Stimulated activated CD8-positive, alpha-beta memory T cell treated with anti-CD3 and anti-CD28 coated beads, Interleukin-7, amount 100 ng/mL, for 4 hours (primary cell): ENCODE measurements around the gene FTO.

Experiments
- DNase-seq, 2 donors: peaks; one replicate each; pipeline ENCODE4 v3.0.0-alpha.2; 2020; ENCODE audit warnings: low read depth in 2 of 2

Gene FTO

DNA sequence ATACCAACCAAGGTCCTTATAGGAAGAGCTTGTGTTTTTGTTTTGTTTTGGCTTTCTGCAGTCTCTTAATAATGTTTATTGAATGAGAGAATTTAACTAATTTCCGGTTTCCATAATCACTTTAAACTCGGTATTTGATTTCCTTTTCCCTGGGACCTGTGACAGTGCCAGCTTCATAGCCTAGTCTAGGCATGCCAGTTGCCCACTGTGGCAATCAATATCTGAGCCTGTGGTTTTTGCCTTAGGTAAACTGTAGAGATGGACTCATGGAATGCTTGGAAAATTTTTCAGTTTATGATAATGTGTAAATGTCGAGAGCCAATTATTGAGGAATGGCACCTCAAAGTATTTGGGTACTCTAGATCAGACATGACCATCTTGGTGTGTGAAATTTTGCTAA, 78.2 kb downstream of the FTO start:
- no peak for DNase-seq

DNA sequence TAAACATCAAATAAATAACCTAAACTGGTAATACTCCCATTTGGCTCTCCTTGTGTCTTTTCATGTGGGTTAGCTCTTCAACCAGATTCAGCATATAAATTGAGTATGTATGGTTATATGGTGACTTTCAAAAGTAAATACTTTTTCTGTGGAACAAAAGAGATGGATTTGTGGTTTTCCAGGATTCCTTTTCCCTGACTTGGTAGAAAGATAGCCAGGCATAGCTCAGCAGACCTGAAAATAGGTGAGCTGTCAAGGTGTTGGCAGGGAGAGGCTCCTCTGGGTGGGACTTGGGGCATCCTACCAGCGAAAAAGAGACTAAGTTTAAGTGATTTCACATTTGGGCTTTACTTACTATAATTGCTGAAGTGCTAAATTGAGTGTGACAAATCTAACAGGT, 80.3 kb downstream of the FTO start:
- DNase-seq = no peak

DNA sequence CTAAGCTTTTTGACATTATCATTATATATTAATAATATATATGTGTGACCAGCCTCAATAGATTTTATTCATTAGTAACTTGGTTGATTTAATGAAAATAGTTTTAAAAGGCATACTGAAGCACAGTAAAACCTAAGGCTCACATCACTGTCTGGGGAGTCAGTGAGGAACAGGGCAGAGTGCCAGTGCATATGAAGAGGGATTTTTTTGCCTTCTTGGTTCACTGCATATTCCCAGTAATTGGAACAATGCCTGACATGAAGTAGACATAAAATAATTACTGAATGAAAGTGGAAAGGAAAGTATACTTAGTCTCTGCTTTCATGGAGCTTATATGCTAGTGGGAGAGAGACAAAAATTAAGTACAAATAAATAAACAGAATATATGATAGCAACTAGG, 81.1 kb downstream of the FTO start:
- DNase-seq = no peak

DNA sequence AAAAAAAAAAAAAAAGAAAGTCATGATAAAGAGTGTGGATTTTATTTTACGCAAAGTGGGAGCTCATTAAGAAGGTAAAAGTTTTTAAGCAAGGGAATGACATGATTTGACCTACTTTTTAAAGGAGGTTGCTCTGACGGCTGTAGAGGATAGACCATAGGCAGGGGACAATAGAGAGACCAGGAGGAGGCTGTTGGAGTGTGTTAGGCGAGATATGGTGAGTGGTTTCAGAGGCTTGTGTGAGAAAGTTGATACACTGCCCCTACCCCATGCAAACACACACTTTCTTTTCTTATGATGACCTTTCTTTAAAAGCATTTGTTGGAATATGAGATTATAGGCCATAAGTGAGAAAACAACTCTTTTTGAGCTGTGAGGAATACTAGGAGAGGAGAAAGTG, 82.0 kb downstream of the FTO start:
- no peak for DNase-seq

DNA sequence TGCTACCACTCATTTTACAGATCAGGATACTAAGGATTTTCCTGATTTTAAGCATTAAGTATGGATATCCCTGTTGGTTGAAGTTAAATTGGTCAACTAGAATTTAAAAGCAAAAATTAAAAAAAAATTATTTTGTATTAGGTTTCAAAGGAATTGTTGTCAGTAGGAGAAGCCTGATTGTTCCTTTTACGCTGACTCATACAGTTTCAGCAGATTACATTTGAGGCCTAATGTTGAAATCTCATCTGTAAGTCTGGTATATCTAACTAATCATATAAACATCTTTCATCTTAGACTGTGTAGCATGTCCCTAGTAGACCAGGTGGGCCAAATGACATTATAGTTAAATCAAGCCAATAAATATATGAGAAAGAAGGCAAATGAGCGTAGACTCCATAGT, 83.5 kb downstream of the FTO start:
- DNase-seq = no peak

DNA sequence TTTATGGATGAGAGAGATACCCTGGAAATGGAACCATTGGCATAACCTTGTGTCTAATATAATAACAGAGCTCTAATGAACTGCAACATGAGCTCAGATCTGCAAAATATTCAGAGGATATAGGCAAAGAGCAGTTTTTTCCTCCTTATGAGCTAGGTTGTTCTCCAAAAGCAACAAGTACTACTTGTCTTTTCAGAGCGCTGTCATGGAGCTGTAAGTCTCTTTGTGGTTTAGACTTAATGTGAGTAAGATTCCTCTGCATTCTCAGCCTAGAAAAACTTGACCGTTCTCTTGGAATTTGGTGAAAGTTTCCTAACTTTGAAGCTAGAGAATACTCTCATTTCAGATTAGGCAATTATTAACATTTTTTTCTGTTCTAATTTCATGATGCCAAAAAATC, 85.2 kb downstream of the FTO start:
- no peak for DNase-seq

DNA sequence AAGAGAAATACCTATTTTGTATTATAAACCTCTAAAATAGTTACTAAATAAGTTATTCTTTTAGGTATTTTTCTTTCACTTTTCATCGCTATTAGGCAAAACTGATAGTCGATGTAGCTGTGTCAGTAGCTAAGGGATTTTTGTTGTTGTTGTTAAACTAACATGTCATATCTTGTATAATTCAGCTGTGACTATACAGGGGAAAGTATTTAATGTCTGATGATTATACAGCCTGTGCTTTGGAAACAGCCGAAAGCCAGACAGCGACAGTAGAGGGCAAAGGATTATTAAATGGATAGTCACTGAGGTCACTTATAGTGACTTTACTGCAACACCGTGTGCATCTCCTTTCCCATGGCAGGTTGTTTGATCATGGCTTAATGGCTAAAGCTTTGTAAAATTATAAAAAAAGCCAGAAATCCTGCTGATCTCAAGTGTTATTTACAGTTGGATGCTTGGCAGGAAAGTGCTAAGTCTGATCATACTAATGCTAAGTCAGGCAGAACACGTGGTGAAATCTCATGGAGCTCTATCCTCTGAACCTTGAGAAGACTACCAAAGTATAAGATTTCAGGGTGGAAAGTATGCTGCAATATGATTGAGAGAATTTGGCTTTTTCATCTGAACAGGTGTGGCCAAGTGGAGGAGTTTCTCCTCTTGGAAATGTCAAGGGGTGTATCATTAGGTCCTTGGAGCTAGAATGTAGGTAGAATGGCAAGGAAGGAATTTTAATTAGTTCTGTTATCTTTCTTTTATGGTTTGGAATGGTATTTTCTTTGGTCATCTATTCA, 88.4 kb downstream of the FTO start:
- DNase-seq = no peak

DNA sequence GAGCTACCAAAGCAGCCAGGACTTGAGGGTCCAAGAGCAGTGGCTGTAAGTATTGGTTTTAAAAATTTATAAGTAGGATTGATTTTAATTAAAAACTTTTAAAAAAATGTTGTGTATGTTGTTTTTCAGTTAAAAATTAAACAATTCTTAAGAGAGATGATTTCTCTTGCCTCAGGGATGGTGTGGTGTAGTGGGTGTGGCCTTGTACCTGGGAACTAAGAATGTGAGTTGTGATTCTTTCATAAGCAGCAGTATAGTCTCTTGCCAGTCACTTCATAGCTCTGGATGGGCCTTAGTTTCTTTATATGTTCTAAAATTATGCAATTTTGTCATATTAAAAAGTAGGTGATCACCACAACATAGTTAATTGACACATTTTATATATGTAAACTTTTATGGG, 99.5 kb downstream of the FTO start:
- no peak for DNase-seq

DNA sequence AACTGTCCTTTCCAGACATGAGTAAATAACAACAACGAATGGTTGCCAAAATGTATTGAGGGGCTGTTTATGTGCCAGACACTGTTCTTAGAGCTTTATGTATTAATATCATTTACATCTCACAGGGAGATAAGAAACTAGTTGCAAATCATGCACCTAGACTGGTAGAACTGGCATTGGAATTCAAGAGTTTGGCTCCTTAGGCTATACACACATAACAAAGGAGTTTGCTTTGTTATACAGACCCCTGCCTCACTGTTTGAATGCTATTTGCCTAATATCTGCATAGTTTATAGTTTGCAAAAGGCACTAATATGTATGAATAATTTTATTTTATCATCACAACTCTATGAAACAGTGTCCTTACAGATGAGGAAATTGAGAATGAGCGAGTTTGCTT, 100.0 kb downstream of the FTO start:
- no peak for DNase-seq

DNA sequence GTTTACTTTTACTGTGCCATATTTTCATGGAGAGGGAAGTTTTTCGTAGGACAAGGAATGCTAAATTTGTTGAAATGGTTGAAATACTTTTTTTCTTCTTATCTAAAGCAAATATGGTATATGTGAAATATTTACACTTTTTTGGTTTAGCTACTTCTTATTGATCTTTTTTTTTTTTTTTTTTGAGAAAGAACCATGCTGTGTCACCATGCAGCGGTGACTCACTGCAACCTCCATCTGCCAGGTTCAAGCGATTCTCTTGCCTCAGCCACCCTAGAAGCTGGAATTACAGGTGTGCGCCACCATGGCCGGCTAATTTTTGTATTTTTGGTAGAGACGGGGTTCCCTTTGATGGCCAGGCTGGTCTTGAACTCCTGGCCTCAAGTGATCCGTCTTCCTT, 100.5 kb downstream of the FTO start:
- DNase-seq = no peak

DNA sequence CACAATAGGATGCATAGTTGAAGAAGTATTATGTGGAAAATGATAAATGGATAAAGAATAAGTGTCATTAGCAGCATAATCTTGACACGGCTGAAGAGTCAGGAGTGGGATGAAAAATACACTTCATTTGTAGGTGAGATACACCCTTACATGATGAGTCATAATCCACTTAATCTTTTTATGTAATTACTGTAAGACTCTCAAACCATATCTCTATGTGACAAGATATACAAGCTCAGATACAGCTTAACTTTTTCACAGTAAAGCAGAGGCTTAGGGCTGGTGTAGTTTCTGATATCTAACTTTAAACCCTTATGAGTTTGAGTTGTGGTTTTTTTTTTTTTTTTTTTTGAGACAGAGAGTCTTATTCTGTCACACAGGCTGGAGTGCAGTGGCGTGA, 101.2 kb downstream of the FTO start:
- no peak for DNase-seq

DNA sequence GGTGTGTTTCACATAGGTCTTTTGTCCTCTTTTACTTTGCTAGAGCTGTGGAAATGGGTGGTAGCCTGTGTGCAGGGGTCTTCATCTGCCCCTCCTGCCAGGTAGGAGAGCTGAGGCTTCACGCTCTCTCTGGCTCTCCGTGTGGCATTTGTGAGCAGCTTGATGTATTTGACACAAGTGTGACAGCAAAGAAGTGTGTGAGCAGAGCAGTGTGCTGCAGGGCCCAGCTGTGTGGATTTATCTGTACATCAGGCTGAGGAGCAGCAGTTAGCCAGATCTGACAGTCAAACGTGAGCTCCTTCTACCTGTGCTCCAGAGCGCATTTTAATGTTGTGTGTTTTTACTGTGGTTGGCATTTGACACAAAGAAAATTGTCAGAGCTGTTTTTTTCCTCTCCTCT, 101.8 kb downstream of the FTO start:
- no peak for DNase-seq

DNA sequence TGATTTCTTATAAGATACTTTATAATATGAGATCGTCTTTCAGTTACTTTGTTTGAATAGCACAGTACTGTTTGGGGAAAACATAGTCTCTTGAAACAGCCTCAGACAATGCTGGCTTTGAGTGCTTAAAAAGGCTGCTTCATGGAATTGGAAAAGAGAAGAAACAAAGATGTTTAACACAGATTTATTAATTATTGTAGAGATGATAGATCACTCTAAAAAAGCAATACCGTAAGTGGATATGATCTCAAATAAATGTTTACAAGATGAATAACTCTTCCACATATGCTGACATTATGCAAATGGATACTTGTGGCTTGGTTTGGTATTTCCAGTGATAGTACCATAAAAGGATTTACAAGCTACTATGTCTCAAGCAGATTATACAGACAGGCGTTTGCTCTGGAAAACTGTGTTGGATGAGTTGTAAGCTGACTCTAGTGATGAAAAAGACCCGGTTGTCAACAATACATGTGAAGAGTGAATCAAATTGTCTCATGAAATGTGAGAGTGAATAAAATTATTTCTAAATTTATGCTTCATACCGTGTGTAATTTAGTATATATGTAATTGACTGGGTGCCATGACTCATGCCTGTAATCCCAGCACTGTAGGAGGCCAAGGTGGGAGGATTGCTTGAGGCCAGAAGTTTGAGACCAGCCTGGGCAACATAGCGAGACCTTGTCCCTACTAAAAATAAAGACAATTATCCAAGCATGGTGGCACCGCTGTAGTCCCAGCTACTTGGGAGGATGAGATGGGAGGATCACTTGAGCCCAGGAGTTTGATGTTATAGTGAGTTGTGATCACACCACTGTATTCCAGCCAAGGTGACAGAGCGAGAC, 105.4 kb downstream of the FTO start:
- no peak for DNase-seq

DNA sequence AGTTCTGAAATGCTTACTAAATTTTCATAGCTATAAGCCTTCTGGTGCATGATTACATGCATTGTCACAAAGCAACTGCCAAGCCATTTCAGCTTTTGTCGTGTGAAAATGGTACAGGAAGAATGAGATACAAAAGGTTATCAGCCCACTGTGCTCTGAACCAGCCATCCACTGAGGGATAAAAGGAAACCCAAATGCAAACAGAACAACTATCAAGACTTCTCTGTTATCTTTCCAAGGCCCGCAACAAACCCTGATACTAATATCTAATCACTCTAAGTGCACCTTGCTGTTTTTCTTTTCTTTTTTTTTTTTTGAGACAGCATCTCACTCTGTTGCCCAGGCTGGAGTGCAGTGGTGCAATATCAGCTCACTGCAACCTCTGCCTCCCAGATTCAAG, 109.0 kb downstream of the FTO start:
- DNase-seq = no peak

DNA sequence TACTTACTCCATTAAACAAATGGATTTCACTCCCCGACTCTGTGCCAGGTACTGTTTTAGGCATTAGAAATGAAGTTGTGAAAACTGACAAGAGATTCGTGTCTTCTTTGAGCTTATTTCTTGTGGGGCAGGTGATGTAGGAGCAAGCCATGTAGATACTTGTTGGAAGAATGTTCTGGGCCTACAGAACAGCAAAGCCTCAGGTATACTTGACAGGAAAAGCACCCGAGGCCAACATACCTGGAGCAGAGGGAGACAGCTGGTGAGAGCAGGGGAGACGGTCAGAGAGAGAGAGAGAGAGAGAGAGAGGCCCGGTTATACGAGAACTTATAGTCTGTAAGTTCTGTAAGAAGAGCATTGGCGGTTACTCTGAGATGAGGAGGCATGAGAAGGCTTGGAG, 110.8 kb downstream of the FTO start:
- no peak for DNase-seq

DNA sequence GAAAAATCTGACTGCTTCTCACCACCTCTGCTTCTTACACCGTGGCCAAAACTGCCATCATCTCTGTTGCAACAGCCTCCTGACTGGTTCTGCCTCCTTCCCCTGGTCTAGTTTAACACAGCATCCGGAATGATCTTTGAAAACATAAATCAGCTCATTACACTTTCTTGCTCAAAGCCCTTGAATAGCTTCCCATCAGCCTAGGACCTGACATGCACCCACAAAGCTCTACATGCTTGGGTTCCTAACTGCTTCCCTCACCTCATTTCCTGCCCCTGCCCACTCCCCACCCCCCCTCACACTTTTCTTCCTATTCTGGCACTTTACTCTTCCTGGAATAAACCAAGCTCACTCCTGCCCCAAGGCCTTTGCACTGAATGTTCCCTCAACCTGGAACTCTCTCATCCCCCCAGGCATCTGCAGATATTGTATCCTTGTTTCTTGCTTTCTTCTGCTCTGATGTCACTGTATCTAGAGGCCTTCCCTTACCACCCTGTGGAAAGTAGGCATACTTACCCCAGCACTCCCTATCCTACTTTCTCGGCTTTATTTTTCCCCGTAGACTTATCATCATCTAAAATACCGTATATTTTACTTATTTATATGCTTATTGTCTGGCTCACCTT, 112.4 kb downstream of the FTO start:
- no peak for DNase-seq

DNA sequence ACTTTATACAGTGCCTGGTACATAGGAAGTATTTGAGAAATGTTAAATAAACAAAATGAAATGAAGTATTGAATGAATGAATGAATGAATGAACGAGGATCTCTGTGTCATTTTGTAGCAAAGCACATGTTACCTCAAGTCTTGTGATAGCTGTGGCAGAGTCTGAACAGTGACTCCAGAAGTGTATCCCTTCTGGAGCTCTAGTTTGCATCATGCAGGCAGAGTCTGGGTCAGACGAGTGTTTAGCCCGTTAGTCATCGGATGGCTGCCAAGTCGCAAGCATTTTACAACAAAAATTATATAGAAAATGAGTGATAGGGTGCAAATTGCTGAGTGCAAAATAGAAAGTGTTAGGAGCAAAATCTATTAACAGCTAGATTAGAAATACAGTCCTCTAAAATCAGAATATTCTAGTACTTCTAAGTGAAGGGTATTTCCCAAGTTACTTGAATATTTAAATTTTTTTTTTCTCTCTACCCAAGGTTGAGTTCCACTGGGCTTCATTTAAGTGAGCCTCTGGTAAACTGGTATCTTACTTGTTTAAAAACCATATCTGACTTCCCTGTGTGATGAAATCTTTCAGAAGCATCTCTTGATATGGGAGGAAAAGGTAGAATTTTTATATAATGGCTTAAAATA, 113.3 kb downstream of the FTO start:
- DNase-seq = no peak

DNA sequence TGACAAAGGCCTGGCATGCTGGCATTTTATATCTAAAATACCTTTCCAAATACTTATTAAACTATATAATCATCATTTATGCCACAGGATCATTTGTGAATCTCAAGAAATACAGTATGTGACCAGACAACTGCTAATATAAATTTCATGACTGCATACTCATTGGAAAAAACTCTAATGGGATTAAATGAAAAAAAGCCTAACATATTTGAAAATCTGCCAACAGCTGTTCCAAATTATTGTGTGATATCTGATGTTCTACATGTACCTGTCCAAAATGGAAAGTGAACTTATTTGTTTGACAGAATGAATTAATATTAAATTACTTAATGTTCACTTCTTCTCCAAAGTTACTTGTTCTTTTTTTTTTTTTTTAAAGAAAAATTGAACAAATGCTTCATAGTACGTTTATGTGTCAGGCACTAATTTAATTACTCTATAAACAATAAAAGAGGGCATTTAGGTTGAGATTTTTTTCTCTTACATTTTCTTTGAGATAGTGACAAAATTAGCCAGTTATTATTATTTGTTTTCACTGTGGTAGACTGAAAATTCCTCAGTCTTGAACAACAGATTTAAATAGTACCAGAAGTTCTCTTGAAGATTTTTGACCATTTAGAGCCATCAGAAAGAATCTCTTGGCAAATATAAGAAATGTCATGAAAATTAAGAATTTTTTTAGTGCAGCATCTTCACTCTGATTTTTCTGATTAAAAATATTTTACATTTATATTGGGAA, 114.0 kb downstream of the FTO start:
- no peak for DNase-seq

DNA sequence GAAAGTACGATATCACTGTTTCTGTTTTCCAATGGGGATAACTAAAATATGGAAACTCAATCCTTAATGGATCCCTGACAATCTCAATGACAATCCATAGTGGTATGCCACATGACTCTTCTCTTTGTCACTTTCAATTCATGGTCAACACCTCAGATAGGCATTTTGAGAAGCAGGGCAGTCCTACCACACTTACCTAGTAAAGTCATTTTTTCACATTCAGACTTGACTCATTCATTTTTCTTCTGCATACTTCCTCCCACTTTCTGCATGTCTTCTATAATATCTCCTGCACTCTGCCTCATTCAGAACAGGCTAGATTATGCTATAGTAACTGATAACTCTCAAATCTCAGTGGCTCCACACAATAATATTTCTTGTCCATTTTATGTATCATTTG, 117.5 kb downstream of the FTO start:
- DNase-seq = no peak

DNA sequence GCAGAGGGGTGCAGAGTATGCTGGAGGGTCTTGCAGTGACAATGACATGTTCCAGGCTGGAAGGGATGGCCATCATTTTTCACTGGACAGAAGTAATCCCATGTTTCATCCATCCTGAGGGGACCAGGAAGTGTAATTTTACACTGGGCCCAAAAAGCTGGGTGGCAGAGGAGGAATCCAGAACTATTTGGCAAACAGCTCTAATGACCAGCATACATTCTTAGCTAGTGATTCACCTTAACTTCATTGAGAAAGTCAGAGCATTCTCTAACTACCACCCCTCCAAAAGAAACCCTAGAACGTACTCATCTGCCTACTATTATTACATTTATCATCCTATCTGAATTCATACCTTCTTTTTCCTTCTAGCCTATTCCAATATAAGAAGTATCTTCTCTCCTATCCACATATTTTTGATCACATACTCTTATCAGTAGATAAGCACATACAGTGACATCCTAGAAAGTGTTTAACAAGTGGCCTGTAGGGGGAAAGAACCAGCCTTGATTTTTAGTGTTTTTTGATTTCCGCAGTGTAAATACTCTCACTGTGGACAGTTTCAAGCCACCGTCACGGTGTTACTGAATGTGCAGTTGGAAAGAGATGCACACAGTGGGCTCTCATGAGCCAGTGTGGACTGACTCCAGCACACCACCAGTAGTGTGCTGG, 118.1 kb downstream of the FTO start:
- no peak for DNase-seq

DNA sequence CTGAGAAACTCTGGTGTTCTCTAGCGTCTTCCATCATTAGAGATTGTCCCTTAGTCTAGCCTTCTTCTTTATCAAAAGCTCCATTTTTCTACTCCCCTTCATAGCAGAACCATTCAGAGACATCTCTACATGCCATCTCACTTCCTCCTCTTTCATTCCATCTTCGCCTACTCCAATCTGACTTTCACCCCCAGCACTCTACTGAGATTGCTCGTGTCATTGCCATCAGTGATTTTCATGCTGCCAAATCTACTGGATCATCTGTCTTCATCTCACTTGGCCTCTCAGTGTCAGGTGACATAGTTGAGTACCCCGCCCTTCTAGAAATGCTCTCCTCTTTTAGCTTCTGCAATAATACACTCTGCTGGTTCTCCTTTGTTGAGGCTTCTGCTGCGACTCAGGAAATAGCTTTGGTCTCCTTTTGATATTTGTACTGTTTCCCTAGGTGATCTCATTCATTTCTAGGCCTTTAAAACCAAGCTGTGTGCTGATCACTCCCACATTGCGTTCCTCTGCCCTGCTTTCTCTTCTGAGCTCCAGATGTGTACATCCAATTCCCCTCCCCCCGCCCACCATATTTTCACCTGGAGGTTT, 119.1 kb downstream of the FTO start:
- DNase-seq = no peak
